ENCODE measurements around the gene LMF1.
A peak's percentile ranks its signal among the peaks of the same experiment; 100 is the strongest.

LMF1 gene

GRCh38 chr16:929227-930073, 41.3 kb downstream of the LMF1 start:
- peak; percentile 75 for DNase-seq (ENCODE audit: low spot score)

GRCh38 chr16:928526-928925, 42.3 kb downstream of the LMF1 start:
- DNase-seq (ENCODE audit: low spot score): no peak

GRCh38 chr16:927931-928330, 42.9 kb downstream of the LMF1 start:
- no peak for DNase-seq (ENCODE audit: low spot score)

- DNase-seq (ENCODE audit: low spot score): no peak
These were observed 43.4 kb downstream of the LMF1 start for GRCh38 chr16:927406-927805.

- DNase-seq (ENCODE audit: low spot score): no peak
These were observed 44.1 kb downstream of the LMF1 start for GRCh38 chr16:926715-927114.

- no peak for DNase-seq (ENCODE audit: low spot score)
These were observed 46.0 kb downstream of the LMF1 start for GRCh38 chr16:924806-925205.

GRCh38 chr16:924063-924462, 46.7 kb downstream of the LMF1 start:
- no peak for DNase-seq (ENCODE audit: low spot score)

- DNase-seq (ENCODE audit: low spot score): no peak
These were observed 47.6 kb downstream of the LMF1 start for GRCh38 chr16:923184-923583.

- DNase-seq (ENCODE audit: low spot score): no peak
These were observed 48.7 kb downstream of the LMF1 start for GRCh38 chr16:922051-922450.

- no peak for DNase-seq (ENCODE audit: low spot score)
These were observed 49.4 kb downstream of the LMF1 start for GRCh38 chr16:921321-921905.

GRCh38 chr16:920717-921116, 50.1 kb downstream of the LMF1 start:
- no peak for DNase-seq (ENCODE audit: low spot score)

- no peak for DNase-seq (ENCODE audit: low spot score)
These were observed 50.6 kb downstream of the LMF1 start for GRCh38 chr16:920051-920681.

GRCh38 chr16:919658-920050, 51.1 kb downstream of the LMF1 start:
- DNase-seq (ENCODE audit: low spot score): no peak

GRCh38 chr16:918741-919657, 51.8 kb downstream of the LMF1 start:
- DNase-seq (ENCODE audit: low spot score): no peak

GRCh38 chr16:918068-918467, 52.7 kb downstream of the LMF1 start:
- DNase-seq (ENCODE audit: low spot score): no peak

- no peak for DNase-seq (ENCODE audit: low spot score)
These were observed 53.2 kb downstream of the LMF1 start for GRCh38 chr16:917591-918061.

GRCh38 chr16:916035-916799, 54.6 kb downstream of the LMF1 start:
- DNase-seq (ENCODE audit: low spot score): no peak

GRCh38 chr16:915546-915945, 55.2 kb downstream of the LMF1 start:
- no peak for DNase-seq (ENCODE audit: low spot score)

- no peak for DNase-seq (ENCODE audit: low spot score)
These were observed 56.3 kb downstream of the LMF1 start for GRCh38 chr16:914440-914839.

- no peak for DNase-seq (ENCODE audit: low spot score)
These were observed 56.9 kb downstream of the LMF1 start for GRCh38 chr16:913817-914439.

Data from iPS-NIHi11 (cell line).